Rectal smooth muscle tissue (tissue), 1 donor: ENCODE measurements around the gene PWWP2B.
"Not testable (repeated sequence)": the region's sequence is repeated elsewhere in the genome, so short reads cannot be mapped to it uniquely, and the experiment has no call there.

Experiments used
- H3K27ac ChIP-seq: one replicate; pipeline ENCODE4 v1.7.0; 2013; ENCODE audit warnings: low read depth, low read length, inconsistent platforms
- H3K27me3 ChIP-seq: one replicate; pipeline ENCODE4 v1.7.0; 2013; ENCODE audit warnings: low read length; ENCODE audit not compliant: control insufficient read depth, insufficient read depth
- H3K36me3 ChIP-seq: one replicate; pipeline ENCODE4 v1.7.0; 2013; ENCODE audit warnings: low read length; ENCODE audit not compliant: control insufficient read depth, insufficient read depth
- H3K4me1 ChIP-seq: one replicate; pipeline ENCODE4 v1.7.0; 2013; ENCODE audit warnings: low read length; ENCODE audit not compliant: control insufficient read depth, insufficient read depth
- H3K4me3 ChIP-seq: one replicate; pipeline ENCODE4 v1.7.0; 2013; ENCODE audit warnings: low read length
- H3K9ac ChIP-seq: one replicate; pipeline ENCODE4 v1.7.0; 2013; ENCODE audit warnings: low read length

PWWP2B gene

GRCh38 chr10:132434405-132435005 is 37.5 kb downstream of the PWWP2B start:
- Histone ChIP-seq H3K4me3 (no peak overlapping the region), H3K27ac (no peak overlapping the region), H3K9ac (no peak overlapping the region)

GRCh38 chr10:132435320-132435719 is 38.3 kb downstream of the PWWP2B start:
- not testable (repeated sequence) for H3K36me3 ChIP-seq, H3K27me3 ChIP-seq, H3K9ac ChIP-seq, H3K27ac ChIP-seq, H3K4me3 ChIP-seq, H3K4me1 ChIP-seq

More at GRCh38 chr10:132434405-132435005, 37.5 kb downstream of the PWWP2B start:
- no peaks in the 10 kb centered on the region for H3K36me3 ChIP-seq
- H3K4me1 ChIP-seq = no peaks in the 10 kb centered on the region
- no peaks in the 10 kb centered on the region for H3K27me3 ChIP-seq

- H3K36me3 ChIP-seq, H3K27ac ChIP-seq, H3K4me3 ChIP-seq: not testable (repeated sequence)
Observed at GRCh38 chr10:132436096-132436495, 39.1 kb downstream of the PWWP2B start.

GRCh38 chr10:132436861-132437410 is 39.9 kb downstream of the PWWP2B start:
- Histone ChIP-seq H3K4me3 (no peak overlapping the region), H3K27ac (no peak overlapping the region), H3K9ac (no peak overlapping the region), H3K36me3 (no peaks in the 10 kb centered on the region), H3K4me1 (no peaks in the 10 kb centered on the region), H3K27me3 (no peaks in the 10 kb centered on the region)

More at GRCh38 chr10:132436096-132436495, 39.1 kb downstream of the PWWP2B start:
- H3K4me1 ChIP-seq, H3K27me3 ChIP-seq, H3K9ac ChIP-seq: not testable (repeated sequence)

GRCh38 chr10:132437541-132437950 is 40.5 kb downstream of the PWWP2B start:
- Histone ChIP-seq H3K4me1 (no peaks in the 10 kb centered on the region), H3K36me3 (no peaks in the 10 kb centered on the region), H3K27ac (no peak overlapping the region), H3K4me3 (no peak overlapping the region), H3K27me3 (no peaks in the 10 kb centered on the region), H3K9ac (no peak overlapping the region)

GRCh38 chr10:132438091-132439024 is 41.4 kb downstream of the PWWP2B start:
- Histone ChIP-seq H3K36me3 (no peaks in the 10 kb centered on the region), H3K4me3 (no peak overlapping the region), H3K9ac (no peak overlapping the region), H3K27ac (no peak overlapping the region), H3K4me1 (no peaks in the 10 kb centered on the region), H3K27me3 (no peaks in the 10 kb centered on the region)

- no peaks in the 10 kb centered on the region for H3K36me3 ChIP-seq
- H3K27me3 ChIP-seq = no peaks in the 10 kb centered on the region
- H3K27ac ChIP-seq = no peak overlapping the region
- H3K4me1 ChIP-seq = no peaks in the 10 kb centered on the region
- no peak overlapping the region for H3K9ac ChIP-seq
- H3K4me3 ChIP-seq = no peak overlapping the region
Observed at GRCh38 chr10:132439025-132439388, 42.0 kb downstream of the PWWP2B start.

- no peaks in the 10 kb centered on the region for H3K4me1 ChIP-seq
Observed at GRCh38 chr10:132439424-132440163, 42.6 kb downstream of the PWWP2B start.

GRCh38 chr10:132440791-132441565 is 44.0 kb downstream of the PWWP2B start:
- no peak overlapping the region for H3K4me3 ChIP-seq
- H3K27ac ChIP-seq = no peak overlapping the region
- H3K9ac ChIP-seq = no peak overlapping the region
- H3K27me3 ChIP-seq = no peaks in the 10 kb centered on the region
- no peaks in the 10 kb centered on the region for H3K4me1 ChIP-seq
- no peaks in the 10 kb centered on the region for H3K36me3 ChIP-seq

More at GRCh38 chr10:132439424-132440163, 42.6 kb downstream of the PWWP2B start:
- no peaks in the 10 kb centered on the region for H3K36me3 ChIP-seq
- no peaks in the 10 kb centered on the region for H3K27me3 ChIP-seq
- H3K9ac ChIP-seq = no peak overlapping the region
- no peak overlapping the region for H3K4me3 ChIP-seq
- no peak overlapping the region for H3K27ac ChIP-seq

GRCh38 chr10:132441818-132442524 is 45.0 kb downstream of the PWWP2B start:
- H3K4me1 ChIP-seq = no peaks in the 10 kb centered on the region
- no peaks in the 10 kb centered on the region for H3K27me3 ChIP-seq
- H3K27ac ChIP-seq = no peak overlapping the region
- H3K36me3 ChIP-seq = no peaks in the 10 kb centered on the region
- no peak overlapping the region for H3K9ac ChIP-seq
- H3K4me3 ChIP-seq = no peak overlapping the region

GRCh38 chr10:132442636-132443035 is 45.6 kb downstream of the PWWP2B start:
- no peaks in the 10 kb centered on the region for H3K27me3 ChIP-seq
- H3K36me3 ChIP-seq = no peaks in the 10 kb centered on the region
- H3K4me1 ChIP-seq = peaks cover 4% of the 10 kb centered on the region
- no peak overlapping the region for H3K9ac ChIP-seq
- no peak overlapping the region for H3K27ac ChIP-seq
- no peak overlapping the region for H3K4me3 ChIP-seq
